ENCODE measurements around the gene NME5. TPM values are rescaled to one million over a fixed set of nuclear protein-coding genes. Genes with fewer than 3 reads are reported as not detected.

NME5 gene
- total and polyA plus RNA-seq, 7 donors = 1.2 to 3.5 (median 1.6) TPM; not detected in 1

- TF ChIP-seq EP300 (IDR thresholded peaks at IDR 0.05) (no peak), POLR2A (IDR thresholded peaks at IDR 0.05) (peak in 1 of 2 donors; percentile 44)
- 0% methylated on average over 16 of the region's 16 CpGs for WGBS, 2 donors
These were observed 38.8 kb upstream of the NME5 start for GRCh38 chr5:138177941-138178515.

DNA sequence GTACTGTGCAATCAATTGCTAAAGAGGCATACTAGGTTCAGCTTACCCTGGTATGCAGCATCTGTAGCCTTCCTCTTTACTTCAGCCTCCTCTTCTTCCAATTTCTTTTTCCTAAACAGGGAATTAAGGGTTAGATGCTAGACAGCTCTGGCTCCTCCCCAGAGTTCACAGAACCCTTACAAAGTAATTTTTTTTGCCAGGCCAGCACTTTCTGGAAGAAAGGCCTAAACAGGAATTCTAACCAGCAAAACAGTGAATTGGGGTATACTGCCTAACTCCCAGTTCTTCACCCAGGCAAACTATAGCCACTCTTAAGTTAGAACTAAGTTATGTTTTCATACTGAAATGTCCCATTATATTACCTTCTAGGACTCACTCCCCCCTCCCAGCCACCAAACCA, 31.1 kb upstream of the NME5 start:
- no peak overlapping the region for H3K27ac ChIP-seq
- no peak for TF ChIP-seq POLR2A (IDR thresholded peaks at IDR 0.05)
- TF ChIP-seq EP300 (IDR thresholded peaks at IDR 0.05) = no peak
- no peak for TF ChIP-seq POLR2AphosphoS5 (IDR thresholded peaks at IDR 0.05)
- no peak for TF ChIP-seq CTCF (IDR thresholded peaks at IDR 0.05)
- H3K27me3 ChIP-seq = no peaks in the 10 kb centered on the region
- DNase-seq = no peak
- H3K36me3 ChIP-seq = peaks cover 45 to 98% (median 67%) of the 10 kb centered on the region in 4 donors
- H3K4me1 ChIP-seq = no peaks in the 10 kb centered on the region
- H3K9me3 ChIP-seq = no peaks in the 10 kb centered on the region
- intact Hi-C loops (cut with DNase I) = no loop called here
- H3K4me3 ChIP-seq = no peak overlapping the region

More at GRCh38 chr5:138177941-138178515, 38.8 kb upstream of the NME5 start:
- Histone ChIP-seq H3K36me3 (peaks cover 0 to 36% (median 11%) of the 10 kb centered on the region in 4 donors), H3K4me1 (peaks cover 0 to 27% (median 20%) of the 10 kb centered on the region in 4 donors), H3K4me3 (peak overlapping the region; percentile 70 to 79 (median 76)), H3K27me3 (no peaks in the 10 kb centered on the region), H3K9me3 (no peaks in the 10 kb centered on the region), H3K27ac (peak overlapping the region; percentile 74 to 93 (median 87))
- intact Hi-C loops (cut with DNase I) = loop anchor here (2.0 to 5.0 kb wide), 3 partner anchors 35 to 154 kb away; partner anchors contain the start of genes CDC23, CDC25C and FAM13B
- DNase-seq = no peak

GRCh38 chr5:138169124-138169523, 29.9 kb upstream of the NME5 start:
- Histone ChIP-seq H3K4me1 (no peaks in the 10 kb centered on the region), H3K4me3 (no peak overlapping the region), H3K36me3 (peaks cover 57 to 98% (median 74%) of the 10 kb centered on the region in 4 donors), H3K27me3 (no peaks in the 10 kb centered on the region), H3K27ac (no peak overlapping the region), H3K9me3 (no peaks in the 10 kb centered on the region)
- intact Hi-C loops (cut with DNase I) = no loop called here
- no peak for DNase-seq
- TF ChIP-seq EP300 (IDR thresholded peaks at IDR 0.05) = no peak
- TF ChIP-seq CTCF (IDR thresholded peaks at IDR 0.05) = no peak
- no peak for TF ChIP-seq POLR2A (IDR thresholded peaks at IDR 0.05)
- TF ChIP-seq POLR2AphosphoS5 (IDR thresholded peaks at IDR 0.05) = no peak
- 87 to 90% methylated on average over 5 of the region's 5 CpGs for WGBS, 2 donors

GRCh38 chr5:138163721-138164120, 24.5 kb upstream of the NME5 start:
- no peak for TF ChIP-seq EP300 (IDR thresholded peaks at IDR 0.05)
- TF ChIP-seq POLR2AphosphoS5 (IDR thresholded peaks at IDR 0.05) = no peak
- no peak for TF ChIP-seq CTCF (IDR thresholded peaks at IDR 0.05)
- no peak for TF ChIP-seq POLR2A (IDR thresholded peaks at IDR 0.05)
- Histone ChIP-seq H3K9me3 (no peaks in the 10 kb centered on the region), H3K27ac (no peak overlapping the region), H3K4me3 (no peak overlapping the region), H3K4me1 (no peaks in the 10 kb centered on the region), H3K36me3 (peaks cover 79 to 100% (median 89%) of the 10 kb centered on the region in 4 donors), H3K27me3 (no peaks in the 10 kb centered on the region)
- no peak for DNase-seq
- intact Hi-C loops (cut with DNase I) = no loop called here

- no peaks in the 10 kb centered on the region for H3K27me3 ChIP-seq
- WGBS, 2 donors = 94 to 96% methylated on average over 4 of the region's 4 CpGs
- peaks cover 73 to 100% (median 83%) of the 10 kb centered on the region in 4 donors for H3K36me3 ChIP-seq
- intact Hi-C loops (cut with DNase I) = no loop called here
- H3K27ac ChIP-seq = no peak overlapping the region
- TF ChIP-seq CTCF (IDR thresholded peaks at IDR 0.05) (no peak), POLR2A (IDR thresholded peaks at IDR 0.05) (no peak), POLR2AphosphoS5 (IDR thresholded peaks at IDR 0.05) (no peak), EP300 (IDR thresholded peaks at IDR 0.05) (no peak)
- H3K9me3 ChIP-seq = no peaks in the 10 kb centered on the region
- H3K4me1 ChIP-seq = no peaks in the 10 kb centered on the region
- DNase-seq = no peak
- H3K4me3 ChIP-seq = no peak overlapping the region
These were observed 21.5 kb upstream of the NME5 start for GRCh38 chr5:138160706-138161105.

All from sigmoid colon (tissue), 7 donors.